ENCODE measurements around the gene RUNDC3A.
"Not testable (repeated sequence)": the region's sequence is repeated elsewhere in the genome, so short reads cannot be mapped to it uniquely, and the experiment has no call there.

Gene RUNDC3A

GRCh38 chr17:44324092-44324570 lies 15.7 kb downstream of the RUNDC3A start:
- H3K27ac ChIP-seq (ENCODE audit: low read length): peak overlapping the region; percentile 29; the same call in 1 of the 2 replicates
- peak overlapping the region; percentile 92 for H3K9ac ChIP-seq (ENCODE audit: low read length)
- H3K27me3 ChIP-seq (ENCODE audit: low read depth, low read length): no peaks in the 10 kb centered on the region
- TF ChIP-seq CTCF (IDR thresholded peaks at IDR 0.05; ENCODE audit: low read depth, low read length) (no peak), EZH2phosphoT487 (IDR thresholded peaks at IDR 0.05; ENCODE audit: low read depth) (no peak)
- H3K4me3 ChIP-seq (ENCODE audit: low read length): peak overlapping the region; percentile 87
- peak overlapping the region; percentile 93 for H3K4me2 ChIP-seq (ENCODE audit: low read length)
- H4K20me1 ChIP-seq (ENCODE audit: insufficient read depth, low read length): no peaks in the 10 kb centered on the region
- no peak overlapping the region for H2AFZ ChIP-seq (ENCODE audit: low read depth, low read length)
- H3K79me2 ChIP-seq (ENCODE audit: low read length): peaks cover 33% of the 10 kb centered on the region
- peaks cover 19% of the 10 kb centered on the region for H3K4me1 ChIP-seq (ENCODE audit: low read length)
- no peaks in the 10 kb centered on the region for H3K9me3 ChIP-seq (ENCODE audit: insufficient read depth, low read length)
- peaks cover 19% of the 10 kb centered on the region for H3K36me3 ChIP-seq (replicated peaks; ENCODE audit: low read depth, low read length)

DNA sequence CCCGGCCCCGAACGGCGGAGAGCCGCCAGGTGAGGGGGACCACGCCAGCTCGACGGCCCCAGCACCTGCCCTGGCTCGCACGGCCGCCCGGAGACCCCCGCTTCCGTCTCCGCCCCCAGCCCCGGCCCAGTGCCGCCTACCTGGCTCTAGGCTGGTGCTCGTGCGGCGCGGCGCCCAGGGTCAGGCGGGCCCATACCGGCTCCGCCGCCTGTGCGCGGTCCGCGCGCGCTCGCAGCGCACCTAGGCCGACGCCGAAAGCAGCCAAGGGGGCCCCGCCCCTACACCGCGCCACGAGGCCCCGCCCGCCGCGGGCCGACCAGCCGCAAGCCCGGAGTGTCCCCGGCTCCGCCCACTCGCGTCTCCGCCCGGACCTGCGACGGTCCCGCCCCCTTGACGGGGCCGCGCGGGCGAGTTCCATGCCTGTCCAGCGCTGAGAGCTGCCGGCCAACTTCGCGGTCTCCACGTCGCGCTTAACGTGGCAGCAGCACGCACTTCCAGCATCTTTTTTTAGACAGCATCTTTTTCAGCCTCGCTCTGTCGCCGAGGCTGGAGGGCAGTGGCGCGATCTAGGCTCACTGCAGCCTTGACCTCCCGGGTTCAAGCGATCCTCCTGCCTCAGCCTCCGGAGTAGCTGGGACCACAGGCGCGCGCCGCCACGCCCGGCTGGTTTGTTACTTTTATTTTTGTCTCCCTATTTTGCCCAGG lies 16.3 kb downstream of the RUNDC3A start, which contains the start of gene SLC25A39:
Gene SLC25A39, minus strand, starts transcription at position 253 of the 705 bp plus-strand sequence. CDS start 1,261 bp downstream, outside the sequence.
- H3K36me3 ChIP-seq (replicated peaks; ENCODE audit: low read depth, low read length): peaks cover 15% of the 10 kb centered on the region
- 0 out of 2 replicates have a peak within 1 kb of the TSS, but pooled peaks have one; percentile 47 for H2AFZ ChIP-seq (ENCODE audit: low read depth, low read length)
- no peaks in the 10 kb centered on the region for H3K27me3 ChIP-seq (ENCODE audit: low read depth, low read length)
- H3K9ac ChIP-seq (ENCODE audit: low read length): peak within 1 kb of the TSS; percentile 97
- H3K27ac ChIP-seq (ENCODE audit: low read length): peak within 1 kb of the TSS; percentile 93
- no peaks in the 10 kb centered on the region for H4K20me1 ChIP-seq (ENCODE audit: insufficient read depth, low read length)
- no peaks in the 10 kb centered on the region for H3K9me3 ChIP-seq (ENCODE audit: insufficient read depth, low read length)
- peak within 1 kb of the TSS; percentile 87 for H3K4me3 ChIP-seq (ENCODE audit: low read length)
- H3K4me2 ChIP-seq (ENCODE audit: low read length): peak within 1 kb of the TSS; percentile 93
- peaks cover 33% of the 10 kb centered on the region for H3K79me2 ChIP-seq (ENCODE audit: low read length)
- peaks cover 19% of the 10 kb centered on the region for H3K4me1 ChIP-seq (ENCODE audit: low read length)
- no peak for TF ChIP-seq CTCF (IDR thresholded peaks at IDR 0.05; ENCODE audit: low read depth, low read length)
- TF ChIP-seq EZH2phosphoT487 (IDR thresholded peaks at IDR 0.05; ENCODE audit: low read depth): no peak

DNA sequence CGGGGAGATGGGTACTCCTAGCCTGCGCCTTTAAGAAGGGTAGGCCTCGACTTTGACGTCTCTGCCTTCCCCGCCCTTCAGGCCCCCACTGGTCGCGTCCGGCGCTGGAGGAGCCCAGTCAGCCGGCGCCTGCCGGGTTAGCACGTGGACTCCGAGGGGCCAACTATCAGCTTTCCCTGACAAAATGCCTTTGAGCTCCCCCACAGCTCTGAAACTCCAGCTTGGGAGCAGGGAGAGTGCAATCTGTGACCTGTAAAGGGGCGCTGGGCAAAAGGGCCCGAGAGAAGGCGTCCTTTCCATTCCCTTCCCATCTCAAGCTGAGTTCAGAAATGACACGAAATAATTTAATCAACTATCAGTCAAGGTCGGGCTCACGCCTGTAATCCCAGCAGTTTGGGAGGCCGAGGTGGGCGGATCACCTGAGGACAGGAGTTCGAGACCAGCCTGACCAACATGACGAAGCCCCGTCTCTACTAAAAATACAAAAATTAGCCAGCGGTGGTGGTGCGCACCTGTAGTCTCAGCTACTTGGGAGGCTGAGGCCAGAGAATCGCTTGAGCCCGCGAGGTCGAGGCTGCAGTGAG lies 18.6 kb downstream of the RUNDC3A start:
- H3K27ac ChIP-seq (ENCODE audit: low read length): peak overlapping the region; percentile 48
- peak overlapping the region; percentile 65 for H3K4me2 ChIP-seq (ENCODE audit: low read length)
- H2AFZ ChIP-seq (ENCODE audit: low read depth, low read length): no peak overlapping the region
- H3K27me3 ChIP-seq (ENCODE audit: low read depth, low read length): no peaks in the 10 kb centered on the region
- H3K4me3 ChIP-seq (ENCODE audit: low read length): peak overlapping the region; percentile 51
- H3K4me1 ChIP-seq (ENCODE audit: low read length): peaks cover 29% of the 10 kb centered on the region
- TF ChIP-seq CTCF (IDR thresholded peaks at IDR 0.05; ENCODE audit: low read depth, low read length) (no peak), EZH2phosphoT487 (IDR thresholded peaks at IDR 0.05; ENCODE audit: low read depth) (no peak)
- no peaks in the 10 kb centered on the region for H3K36me3 ChIP-seq (replicated peaks; ENCODE audit: low read depth, low read length)
- H4K20me1 ChIP-seq (ENCODE audit: insufficient read depth, low read length): no peaks in the 10 kb centered on the region
- H3K9me3 ChIP-seq (ENCODE audit: insufficient read depth, low read length): no peaks in the 10 kb centered on the region
- H3K79me2 ChIP-seq (ENCODE audit: low read length): peaks cover 33% of the 10 kb centered on the region
- no peak overlapping the region for H3K9ac ChIP-seq (ENCODE audit: low read length)

GRCh38 chr17:44327715-44328449 lies 19.5 kb downstream of the RUNDC3A start:
- Histone ChIP-seq H3K4me2 (ENCODE audit: low read length) (no peak overlapping the region), H3K27ac (ENCODE audit: low read length) (no peak overlapping the region), H3K27me3 (ENCODE audit: low read depth, low read length) (no peaks in the 10 kb centered on the region), H4K20me1 (ENCODE audit: insufficient read depth, low read length) (no peaks in the 10 kb centered on the region), H3K4me3 (ENCODE audit: low read length) (no peak overlapping the region), H2AFZ (ENCODE audit: low read depth, low read length) (no peak overlapping the region), H3K4me1 (ENCODE audit: low read length) (peaks cover 29% of the 10 kb centered on the region), H3K9me3 (ENCODE audit: insufficient read depth, low read length) (no peaks in the 10 kb centered on the region), H3K9ac (ENCODE audit: low read length) (no peak overlapping the region), H3K36me3 (replicated peaks; ENCODE audit: low read depth, low read length) (no peaks in the 10 kb centered on the region), H3K79me2 (ENCODE audit: low read length) (peaks cover 28% of the 10 kb centered on the region)
- no peak for TF ChIP-seq EZH2phosphoT487 (IDR thresholded peaks at IDR 0.05; ENCODE audit: low read depth)
- no peak for TF ChIP-seq CTCF (IDR thresholded peaks at IDR 0.05; ENCODE audit: low read depth, low read length)

GRCh38 chr17:44329516-44329915 lies 21.1 kb downstream of the RUNDC3A start:
- H3K9me3 ChIP-seq (ENCODE audit: insufficient read depth, low read length): not testable (repeated sequence)
- peaks cover 12% of the 10 kb centered on the region for H3K79me2 ChIP-seq (ENCODE audit: low read length)

More at GRCh38 chr17:44329516-44329915, 21.1 kb downstream of the RUNDC3A start:
- not testable (repeated sequence) for H2AFZ ChIP-seq (ENCODE audit: low read depth, low read length); H4K20me1 ChIP-seq (ENCODE audit: insufficient read depth, low read length); H3K4me3 ChIP-seq (ENCODE audit: low read length); H3K9ac ChIP-seq (ENCODE audit: low read length); H3K27me3 ChIP-seq (ENCODE audit: low read depth, low read length); H3K4me2 ChIP-seq (ENCODE audit: low read length); H3K27ac ChIP-seq (ENCODE audit: low read length); H3K36me3 ChIP-seq (replicated peaks; ENCODE audit: low read depth, low read length)
- peaks cover 28% of the 10 kb centered on the region for H3K4me1 ChIP-seq (ENCODE audit: low read length)

All from OCI-LY3 (cell line).